Panc1 (cell line): ENCODE results near the gene LYRM9.
"Not testable (repeated sequence)": the region's sequence is repeated elsewhere in the genome, so short reads cannot be mapped to it uniquely, and the experiment has no call there.

Experiments
- SIN3A ChIP-seq: IDR thresholded peaks from 2 replicates; pipeline ENCODE4 v1.6.1; 2012; ENCODE audit warnings: low read depth, mild to moderate bottlenecking, low read length, moderate library complexity, borderline replicate concordance; ENCODE audit not compliant: insufficient read depth
- TF ChIP-seq, protein P1 (sequence below): fragments of 450-650 bp; IDR thresholded peaks from 2 replicates; pipeline ENCODE4 v1.5.1; 2017; ENCODE audit warnings: mild to moderate bottlenecking

DNA sequence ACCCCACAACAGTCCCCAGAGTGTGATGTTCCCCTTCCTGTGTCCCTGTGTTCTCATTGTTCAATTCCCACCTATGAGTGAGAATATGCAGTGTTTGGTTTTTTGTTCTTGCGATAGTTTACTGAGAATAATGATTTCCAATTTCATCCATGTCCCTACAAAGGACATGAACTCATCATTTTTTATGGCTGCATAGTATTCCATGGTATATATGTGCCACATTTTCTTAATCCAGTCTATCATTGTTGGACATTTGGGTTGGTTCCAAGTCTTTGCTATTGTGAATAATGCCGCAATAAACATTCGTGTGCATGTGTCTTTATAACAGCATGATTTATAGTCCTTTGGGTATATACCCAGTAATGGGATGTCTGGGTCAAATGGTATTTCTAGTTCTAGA, 19.1 kb upstream of the LYRM9 start:
- TF ChIP-seq, protein P1, sequence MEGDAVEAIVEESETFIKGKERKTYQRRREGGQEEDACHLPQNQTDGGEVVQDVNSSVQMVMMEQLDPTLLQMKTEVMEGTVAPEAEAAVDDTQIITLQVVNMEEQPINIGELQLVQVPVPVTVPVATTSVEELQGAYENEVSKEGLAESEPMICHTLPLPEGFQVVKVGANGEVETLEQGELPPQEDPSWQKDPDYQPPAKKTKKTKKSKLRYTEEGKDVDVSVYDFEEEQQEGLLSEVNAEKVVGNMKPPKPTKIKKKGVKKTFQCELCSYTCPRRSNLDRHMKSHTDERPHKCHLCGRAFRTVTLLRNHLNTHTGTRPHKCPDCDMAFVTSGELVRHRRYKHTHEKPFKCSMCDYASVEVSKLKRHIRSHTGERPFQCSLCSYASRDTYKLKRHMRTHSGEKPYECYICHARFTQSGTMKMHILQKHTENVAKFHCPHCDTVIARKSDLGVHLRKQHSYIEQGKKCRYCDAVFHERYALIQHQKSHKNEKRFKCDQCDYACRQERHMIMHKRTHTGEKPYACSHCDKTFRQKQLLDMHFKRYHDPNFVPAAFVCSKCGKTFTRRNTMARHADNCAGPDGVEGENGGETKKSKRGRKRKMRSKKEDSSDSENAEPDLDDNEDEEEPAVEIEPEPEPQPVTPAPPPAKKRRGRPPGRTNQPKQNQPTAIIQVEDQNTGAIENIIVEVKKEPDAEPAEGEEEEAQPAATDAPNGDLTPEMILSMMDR, result not testable (repeated sequence)
- TF ChIP-seq SIN3A, result not testable (repeated sequence)
